Heart left ventricle (tissue), 13 donors: ENCODE results near the gene UPK3BL1.
"Not testable (repeated sequence)": the region's sequence is repeated elsewhere in the genome, so short reads cannot be mapped to it uniquely, and the experiment has no call there.

Experiments used
- POLR2A ChIP-seq, 2 donors: fragments of 450-650 bp; IDR thresholded peaks; one replicate each; pipeline ENCODE4 v1.6.1; 2017; ENCODE audit warnings: antibody characterized with exemption in 2 of 2, mild to moderate bottlenecking in 2 of 2, moderate library complexity in 2 of 2
- TF ChIP-seq, protein P1 (sequence below), 12 donors: fragments of 200-600 bp; sonication (generic) in 4 of 12; IDR thresholded peaks; one replicate each; pipeline versions ENCODE4 v1.5.0 to v1.8.0; 2018 to 2022; ENCODE audit warnings: antibody characterized with exemption in 12 of 12, mild to moderate bottlenecking in 5 of 12
- donor health status: ischemic (EF 13 %, LVEDD 7.1; RV severe dilation, severe dysfunction).
- donor health status: DM: no; HTN: yes; CAD: no.
- donor health status: DM: no; HTN: no; CAD: no.
- donor health status: ischemic (EF 25% LVEDD 6.9; RV normal size, moderate dysfunction).
- donor health status: ischemic (EF 25% LVEDD 5.7; RV mildly dilated, moderate dysfunction).
- donor health status: ischemic (EF 35%, LVEDD 5.7; RV mildly dilated, moderate dysfunction).
- donor health status: nonischemic (EF 11% LVEDD 7.7; RV severe dilation, severe dysfunction).
- donor health status: DM: yes; HTN: yes; CAD: no.
- donor health status: PGD.
- donor health status: ischemic (EF 29% LVEDD 5.4; RV normal size, mild dysfunction).
- donor health status: nonischemic (EF 23%, LVEDD 6.1; RV moderate dilation, normal function).

- TF ChIP-seq, protein P1, sequence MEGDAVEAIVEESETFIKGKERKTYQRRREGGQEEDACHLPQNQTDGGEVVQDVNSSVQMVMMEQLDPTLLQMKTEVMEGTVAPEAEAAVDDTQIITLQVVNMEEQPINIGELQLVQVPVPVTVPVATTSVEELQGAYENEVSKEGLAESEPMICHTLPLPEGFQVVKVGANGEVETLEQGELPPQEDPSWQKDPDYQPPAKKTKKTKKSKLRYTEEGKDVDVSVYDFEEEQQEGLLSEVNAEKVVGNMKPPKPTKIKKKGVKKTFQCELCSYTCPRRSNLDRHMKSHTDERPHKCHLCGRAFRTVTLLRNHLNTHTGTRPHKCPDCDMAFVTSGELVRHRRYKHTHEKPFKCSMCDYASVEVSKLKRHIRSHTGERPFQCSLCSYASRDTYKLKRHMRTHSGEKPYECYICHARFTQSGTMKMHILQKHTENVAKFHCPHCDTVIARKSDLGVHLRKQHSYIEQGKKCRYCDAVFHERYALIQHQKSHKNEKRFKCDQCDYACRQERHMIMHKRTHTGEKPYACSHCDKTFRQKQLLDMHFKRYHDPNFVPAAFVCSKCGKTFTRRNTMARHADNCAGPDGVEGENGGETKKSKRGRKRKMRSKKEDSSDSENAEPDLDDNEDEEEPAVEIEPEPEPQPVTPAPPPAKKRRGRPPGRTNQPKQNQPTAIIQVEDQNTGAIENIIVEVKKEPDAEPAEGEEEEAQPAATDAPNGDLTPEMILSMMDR (IDR thresholded peaks at IDR 0.05) = not testable (repeated sequence)
- TF ChIP-seq POLR2A (IDR thresholded peaks at IDR 0.05) = not testable (repeated sequence)
Measured at GRCh38 chr7:102589857-102590256, 52.7 kb downstream of the UPK3BL1 start.
